Renal pelvis (tissue), 4 donors: Measurements from ENCODE around the gene HECTD4. TPM values are rescaled to one million over a fixed set of nuclear protein-coding genes. Genes with fewer than 3 reads are reported as not detected.

ENCODE experiments used
- DNase-seq: peaks from one replicate; pipeline ENCODE4 v3.0.0-alpha.2; 2013
- polyA plus RNA-seq, 3 donors: library from polyadenylated mRNA; unstranded; fragments of 120-200 nt; gene quantifications; one replicate each; pipeline ENCODE4 v1.2.1, GENCODE V29; 2013; ENCODE audit not compliant: insufficient read length in 3 of 3

HECTD4 gene
- polyA plus RNA-seq, 3 donors, result 39.4 to 66.7 (median 63.8) TPM

DNA sequence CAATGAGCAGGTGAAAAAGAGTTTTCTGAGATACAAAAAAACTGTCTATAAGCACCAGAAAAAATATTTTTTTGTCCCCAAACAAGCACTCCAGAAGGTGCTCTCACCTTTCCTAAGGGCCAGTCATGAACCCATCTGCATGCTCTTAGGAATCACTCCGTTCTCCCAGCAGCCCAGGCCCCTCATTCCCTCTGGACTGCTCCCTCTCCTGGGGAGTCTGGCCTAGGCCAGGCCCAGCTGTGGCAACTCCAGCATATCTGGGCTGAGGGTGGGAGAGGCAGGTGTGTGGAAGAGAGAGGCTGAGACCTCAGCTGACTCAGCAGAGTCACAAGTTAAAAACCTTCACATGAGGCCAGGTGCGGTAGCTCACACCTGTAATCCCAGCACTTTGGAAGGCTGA lies 202.3 kb downstream of the HECTD4 start:
- DNase-seq, result no peak

DNA sequence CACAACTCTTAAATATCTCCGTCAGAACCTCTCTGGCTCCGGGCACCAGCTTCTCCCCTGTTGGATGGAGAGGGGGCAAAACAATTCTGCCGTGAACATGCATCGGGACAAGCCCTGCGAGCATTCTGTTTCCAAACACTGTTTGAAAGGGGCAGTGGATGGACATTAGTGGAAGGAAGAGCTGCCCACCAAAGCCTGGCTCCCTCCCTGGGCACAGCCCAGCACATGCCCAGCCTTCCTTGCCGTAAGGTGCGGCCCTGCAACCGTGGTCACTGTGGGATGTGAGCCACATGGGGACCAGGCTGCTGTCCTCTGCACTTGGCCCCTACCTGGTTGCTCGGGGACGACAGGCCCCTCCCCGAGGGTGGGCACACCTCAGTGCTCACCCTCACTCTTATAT lies 202.9 kb downstream of the HECTD4 start:
- no peak for DNase-seq

GRCh38 chr12:112178796-112179195 lies 203.4 kb downstream of the HECTD4 start:
- DNase-seq, result no peak

- no peak for DNase-seq
Measured at GRCh38 chr12:112176321-112177010, 205.8 kb downstream of the HECTD4 start.

DNA sequence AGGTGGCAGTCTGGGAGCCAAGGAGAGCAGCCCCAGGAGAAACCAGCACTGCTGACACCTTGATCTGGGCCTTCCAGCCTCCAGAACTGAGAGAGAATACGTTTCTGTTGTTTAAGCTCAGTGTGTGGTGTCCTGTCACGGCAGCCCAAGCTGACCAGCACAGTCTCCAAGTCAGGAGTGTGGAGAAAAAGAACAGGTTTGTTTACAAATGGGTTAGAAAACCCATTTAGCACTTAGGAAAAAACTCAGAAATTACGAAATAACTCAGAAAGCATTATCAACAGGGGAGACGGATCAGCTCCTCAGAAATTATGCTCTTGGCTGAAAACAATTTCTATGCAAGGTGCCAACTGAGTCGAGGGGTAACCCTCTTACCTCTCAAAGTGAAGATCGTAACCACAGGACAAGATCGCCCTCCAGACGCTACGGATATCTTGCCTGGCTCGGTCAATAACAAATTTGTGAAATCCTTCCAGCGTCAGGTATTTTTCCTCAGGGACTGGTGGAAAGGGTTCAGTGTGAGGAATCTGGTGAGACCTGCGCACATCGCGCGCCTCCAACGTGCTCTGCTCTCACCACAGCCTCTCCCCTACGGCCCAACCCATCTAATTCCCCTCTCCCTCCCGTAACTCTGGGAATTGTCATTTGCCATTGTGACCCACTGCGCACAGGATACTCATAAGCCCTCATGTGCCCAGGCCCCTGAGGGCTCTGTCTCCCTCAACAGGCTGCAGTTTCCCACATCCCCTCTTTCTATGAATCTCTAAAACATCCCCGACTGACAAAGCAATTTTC lies 206.7 kb downstream of the HECTD4 start:
- no peak for DNase-seq

- DNase-seq, result no peak
Measured at GRCh38 chr12:112172556-112173324, 209.5 kb downstream of the HECTD4 start.

- no peak for DNase-seq
Measured at GRCh38 chr12:112170971-112171596, 211.1 kb downstream of the HECTD4 start.

- DNase-seq, result no peak
Measured at GRCh38 chr12:112170376-112170775, 211.9 kb downstream of the HECTD4 start.

GRCh38 chr12:112169966-112170365 lies 212.3 kb downstream of the HECTD4 start:
- DNase-seq, result no peak

DNA sequence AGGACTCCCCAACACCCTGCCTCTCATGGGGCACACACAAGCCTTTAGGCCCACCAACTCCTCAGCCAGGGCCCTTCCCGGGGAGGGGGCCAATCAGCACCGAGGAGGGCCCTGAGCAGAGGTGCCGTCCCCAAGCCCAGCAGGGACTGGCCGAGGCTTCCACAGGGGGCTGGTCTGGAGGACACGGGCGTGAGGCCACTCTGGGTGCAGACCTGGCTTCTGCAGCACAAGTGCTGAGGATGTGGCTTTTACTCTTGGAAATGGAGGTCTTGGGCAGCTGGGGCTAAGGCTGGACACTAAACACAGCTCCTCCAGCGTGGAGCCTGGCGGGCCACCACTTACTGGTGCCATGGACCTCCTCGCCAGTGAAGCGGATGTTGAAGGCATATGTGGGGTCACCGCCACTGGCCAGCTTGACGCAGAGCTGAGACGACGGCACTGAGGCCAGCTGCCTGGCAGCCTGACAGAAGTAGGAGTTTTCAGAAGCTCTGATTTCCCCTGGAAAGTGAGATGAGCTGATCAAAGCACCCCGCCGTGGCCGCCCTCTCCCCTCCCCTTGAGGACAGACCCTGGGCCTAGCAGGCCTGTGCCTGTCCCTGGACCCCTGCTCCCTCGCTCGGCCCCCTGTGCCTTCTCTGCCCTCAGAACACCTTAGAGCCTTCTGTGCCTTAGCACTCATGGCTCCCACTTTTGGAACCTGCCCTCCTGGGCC lies 212.9 kb downstream of the HECTD4 start:
- DNase-seq, result no peak

DNA sequence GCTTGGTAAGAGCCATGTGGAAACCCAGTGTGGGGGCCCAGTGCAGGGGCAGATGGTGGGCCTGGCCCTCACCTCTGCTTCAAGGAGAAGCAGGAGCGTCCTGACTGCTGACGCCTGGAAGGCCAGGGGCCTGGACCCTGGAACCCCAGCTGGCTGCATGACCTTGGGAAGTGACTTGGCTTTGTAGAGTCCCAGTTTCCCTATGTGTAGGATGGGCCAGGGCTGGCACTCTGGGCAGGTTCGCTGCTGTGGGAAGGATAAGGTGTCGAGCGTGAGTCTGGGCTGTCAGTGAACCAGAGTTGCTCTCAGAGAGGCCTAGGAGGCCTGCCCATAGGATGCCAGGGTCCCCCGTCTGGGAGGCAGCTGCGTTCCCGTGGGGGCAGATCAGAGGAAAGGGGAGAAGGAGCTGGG lies 213.7 kb downstream of the HECTD4 start:
- DNase-seq, result no peak

DNA sequence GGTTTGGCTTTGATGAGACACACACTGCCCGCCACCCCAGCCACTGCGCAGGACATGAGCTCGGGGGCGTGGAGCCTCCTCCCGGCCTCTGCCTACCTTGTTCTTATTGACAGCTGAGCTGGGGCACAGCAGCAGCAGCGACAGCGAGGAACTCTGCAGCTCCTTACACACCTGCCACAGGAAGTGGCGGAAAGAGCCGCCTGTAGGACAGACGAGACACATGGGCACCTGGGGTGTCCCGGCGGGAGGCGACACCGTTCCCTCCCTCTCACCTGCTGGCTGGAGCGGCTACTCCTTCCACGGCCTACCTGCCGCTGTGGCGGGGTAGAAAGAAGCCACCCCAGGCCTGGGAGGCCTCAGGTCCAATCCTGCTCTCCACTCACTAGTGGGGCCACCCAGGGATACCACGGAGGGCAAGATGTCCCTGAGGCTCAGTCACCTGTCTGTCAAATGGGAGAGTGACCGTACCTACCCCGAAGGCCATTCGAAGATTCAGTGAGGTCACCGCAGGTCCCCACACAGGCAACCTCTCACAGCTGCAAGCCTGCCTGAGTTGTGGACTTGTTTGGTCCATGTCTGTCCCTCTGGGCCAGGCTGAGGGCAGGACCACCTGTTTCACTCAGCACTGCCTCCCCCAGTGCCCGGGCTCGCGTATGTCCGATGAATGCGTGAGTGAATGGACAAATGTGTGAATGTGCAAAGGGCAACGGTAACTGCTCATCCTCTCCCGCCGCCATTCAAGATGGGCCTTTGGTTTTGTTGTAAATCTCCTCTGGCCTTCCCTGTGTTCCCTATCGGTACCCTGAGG lies 214.3 kb downstream of the HECTD4 start:
- DNase-seq, result no peak

DNA sequence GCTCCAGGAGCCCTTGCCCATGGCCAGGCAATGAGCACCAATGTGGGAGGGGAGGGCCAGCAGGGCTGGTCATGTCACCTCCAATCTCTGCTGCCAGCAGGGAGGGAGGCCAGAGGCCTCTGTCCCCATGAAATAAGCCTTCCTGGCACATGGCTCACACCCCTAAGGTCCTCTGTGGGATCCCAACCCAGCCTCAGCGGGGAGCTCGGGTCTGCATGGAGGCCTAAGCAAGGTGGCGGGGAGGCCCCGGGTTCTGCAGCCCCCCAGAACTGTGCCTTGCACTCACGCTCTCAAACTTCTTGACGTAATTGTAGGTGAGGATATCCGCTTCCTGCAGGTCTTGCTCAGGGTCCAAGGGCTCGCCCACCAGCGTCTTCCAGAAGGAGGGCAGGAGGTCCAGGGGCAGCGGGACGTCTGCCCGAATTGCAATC lies 215.2 kb downstream of the HECTD4 start:
- no peak for DNase-seq

- DNase-seq, result no peak
Measured at GRCh38 chr12:112166051-112167015, 215.9 kb downstream of the HECTD4 start.

GRCh38 chr12:112165624-112166023 lies 216.6 kb downstream of the HECTD4 start:
- DNase-seq, result no peak

GRCh38 chr12:112164011-112164660 lies 218.1 kb downstream of the HECTD4 start:
- no peak for DNase-seq

DNA sequence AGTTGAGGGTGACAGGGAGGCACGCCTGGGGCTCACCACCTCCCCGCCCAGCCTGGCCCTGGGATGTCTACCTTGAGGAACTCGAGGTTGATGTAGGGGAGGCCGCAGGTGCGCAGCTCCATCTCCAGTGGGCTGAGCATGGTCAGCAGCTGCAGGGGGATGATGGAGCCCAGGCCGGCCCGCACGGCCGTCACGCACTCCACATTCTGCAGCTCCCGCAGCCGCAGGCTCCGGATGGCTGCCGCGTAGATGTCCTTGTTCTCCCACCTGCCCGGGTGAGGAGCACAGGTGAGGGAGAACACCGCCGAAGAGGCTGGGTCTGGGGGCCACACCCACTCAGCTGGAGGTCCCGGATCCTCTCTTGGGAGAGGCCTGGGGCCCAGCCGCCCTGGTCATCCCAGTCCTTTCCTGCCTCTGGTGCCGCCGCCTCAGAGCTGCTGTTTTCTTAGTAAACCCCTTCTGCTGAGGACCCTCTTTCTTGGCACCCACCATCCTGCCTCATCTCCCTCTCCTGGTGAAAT lies 218.7 kb downstream of the HECTD4 start:
- DNase-seq, result no peak

- no peak for DNase-seq
Measured at GRCh38 chr12:112163056-112163455, 219.2 kb downstream of the HECTD4 start.
